HEK293 (cell line): ENCODE data around the gene PSMD8.

Experiments
- EGR2 ChIP-seq: fragments of 450-650 bp; formaldehyde crosslinking; IDR thresholded peaks from 2 replicates; pipeline ENCODE4 v1.5.1; 2016; ENCODE audit warnings: low read depth, missing biosample characterization, missing genetic modification characterization
- IKZF3 ChIP-seq: fragments of 450-650 bp; IDR thresholded peaks from 2 replicates; pipeline ENCODE4 v1.5.0; 2018; ENCODE audit warnings: missing biosample characterization, mild to moderate bottlenecking, missing genetic modification characterization, moderate library complexity
- KLF1 ChIP-seq: fragments of 450-650 bp; formaldehyde crosslinking; IDR thresholded peaks from 2 replicates; pipeline ENCODE4 v1.5.1; 2016; ENCODE audit warnings: missing biosample characterization, missing genetic modification characterization
- KLF10 ChIP-seq: fragments of 450-650 bp; IDR thresholded peaks from 2 replicates; pipeline ENCODE4 v1.5.1; 2018; ENCODE audit warnings: missing biosample characterization, mild to moderate bottlenecking, missing genetic modification characterization
- KLF16 ChIP-seq: fragments of 450-650 bp; formaldehyde crosslinking; IDR thresholded peaks from 2 replicates; pipeline ENCODE4 v1.5.1; 2017; ENCODE audit warnings: missing biosample characterization, missing genetic modification characterization
- PATZ1 ChIP-seq: fragments of 450-650 bp; formaldehyde crosslinking; IDR thresholded peaks from 2 replicates; pipeline ENCODE4 v1.5.1; 2016; ENCODE audit warnings: missing biosample characterization, missing genetic modification characterization
- REPIN1 ChIP-seq: fragments of 450-650 bp; formaldehyde crosslinking; IDR thresholded peaks from 2 replicates; pipeline ENCODE4 v1.5.1; 2017; ENCODE audit warnings: missing biosample characterization, missing genetic modification characterization, low read depth
- TRIM28 ChIP-seq: IDR thresholded peaks from 2 replicates; pipeline ENCODE4 v1.6.1; 2011; ENCODE audit warnings: low read length, control low read depth, borderline replicate concordance
- ZBTB1 ChIP-seq: fragments of 450-650 bp; formaldehyde crosslinking; IDR thresholded peaks from 2 replicates; pipeline ENCODE4 v1.5.1; 2016; ENCODE audit warnings: missing biosample characterization, missing genetic modification characterization
- ZBTB7A ChIP-seq: fragments of 450-650 bp; formaldehyde crosslinking; IDR thresholded peaks from 2 replicates; pipeline ENCODE4 v1.5.1; 2016; ENCODE audit warnings: low read depth, missing biosample characterization, missing genetic modification characterization
- ZBTB8A ChIP-seq: fragments of 450-650 bp; formaldehyde crosslinking; IDR thresholded peaks from 2 replicates; pipeline ENCODE4 v1.5.1; 2016; ENCODE audit warnings: missing biosample characterization, missing genetic modification characterization
- ZEB2 ChIP-seq: fragments of 450-650 bp; formaldehyde crosslinking; IDR thresholded peaks from 2 replicates; pipeline ENCODE4 v1.5.1; 2016; ENCODE audit warnings: missing biosample characterization, missing genetic modification characterization
- ZNF354C ChIP-seq: fragments of 450-650 bp; formaldehyde crosslinking; IDR thresholded peaks from 2 replicates; pipeline ENCODE4 v1.5.1; 2016; ENCODE audit warnings: missing biosample characterization, missing genetic modification characterization, low read depth, borderline replicate concordance
- ZNF394 ChIP-seq: fragments of 450-650 bp; formaldehyde crosslinking; IDR thresholded peaks from 2 replicates; pipeline ENCODE4 v1.5.1; 2016; ENCODE audit warnings: missing biosample characterization, missing genetic modification characterization, mild to moderate bottlenecking, moderate library complexity, borderline replicate concordance
- ZNF423 ChIP-seq: fragments of 450-650 bp; formaldehyde crosslinking; IDR thresholded peaks from 2 replicates; pipeline ENCODE4 v1.5.1; 2016; ENCODE audit warnings: missing biosample characterization, missing genetic modification characterization
- ZNF501 ChIP-seq: fragments of 450-650 bp; formaldehyde crosslinking; IDR thresholded peaks from 2 replicates; pipeline ENCODE4 v1.5.1; 2016; ENCODE audit warnings: missing biosample characterization, missing genetic modification characterization
- ZNF521 ChIP-seq: fragments of 450-650 bp; formaldehyde crosslinking; IDR thresholded peaks from 2 replicates; pipeline ENCODE4 v1.5.1; 2017; ENCODE audit warnings: missing biosample characterization, mild to moderate bottlenecking, missing genetic modification characterization
- ZNF544 ChIP-seq: fragments of 450-650 bp; formaldehyde crosslinking; IDR thresholded peaks from 2 replicates; pipeline ENCODE4 v1.5.0; 2017; ENCODE audit warnings: missing biosample characterization, missing genetic modification characterization
- ZNF629 ChIP-seq: fragments of 450-650 bp; formaldehyde crosslinking; IDR thresholded peaks from 2 replicates; pipeline ENCODE4 v1.5.1; 2017; ENCODE audit warnings: missing biosample characterization, missing genetic modification characterization
- ZNF654 ChIP-seq: fragments of 450-650 bp; formaldehyde crosslinking; IDR thresholded peaks from 2 replicates; pipeline ENCODE4 v1.5.1; 2016; ENCODE audit warnings: low read depth, missing biosample characterization, missing genetic modification characterization
- ZNF777 ChIP-seq: fragments of 450-650 bp; formaldehyde crosslinking; IDR thresholded peaks from 2 replicates; pipeline ENCODE4 v1.5.1; 2017; ENCODE audit warnings: missing biosample characterization, missing genetic modification characterization, borderline replicate concordance
- ZNF843 ChIP-seq: fragments of 450-650 bp; formaldehyde crosslinking; IDR thresholded peaks from 2 replicates; pipeline ENCODE4 v1.5.1; 2016; ENCODE audit warnings: missing biosample characterization, missing genetic modification characterization
- ZSCAN23 ChIP-seq: fragments of 450-650 bp; formaldehyde crosslinking; IDR thresholded peaks from 2 replicates; pipeline ENCODE4 v1.5.1; 2016; ENCODE audit warnings: missing biosample characterization, missing genetic modification characterization
- ZSCAN30 ChIP-seq: fragments of 450-650 bp; IDR thresholded peaks from 2 replicates; pipeline ENCODE4 v1.5.1; 2018; ENCODE audit warnings: missing biosample characterization, mild to moderate bottlenecking, missing genetic modification characterization, moderate library complexity
- TF ChIP-seq, protein P1 (sequence below): fragments of 450-650 bp; formaldehyde crosslinking; IDR thresholded peaks from 2 replicates; pipeline ENCODE4 v1.5.1; 2016; ENCODE audit warnings: missing biosample characterization, missing genetic modification characterization, borderline replicate concordance
- TF ChIP-seq, protein P2 (sequence below): fragments of 450-650 bp; formaldehyde crosslinking; IDR thresholded peaks from 2 replicates; pipeline ENCODE4; 2016; ENCODE audit warnings: missing biosample characterization, missing genetic modification characterization
- TF ChIP-seq, protein P3 (sequence below): fragments of 450-650 bp; formaldehyde crosslinking; IDR thresholded peaks from 2 replicates; pipeline ENCODE4 v1.5.1; 2017; ENCODE audit warnings: missing biosample characterization, missing genetic modification characterization
- TF ChIP-seq, protein P4 (sequence below): fragments of 450-650 bp; formaldehyde crosslinking; IDR thresholded peaks from 2 replicates; pipeline ENCODE4 v1.5.1; 2017; ENCODE audit warnings: missing biosample characterization, mild to moderate bottlenecking, missing genetic modification characterization, moderate library complexity
- TF ChIP-seq, protein P5 (sequence below): sonication (generic); formaldehyde crosslinking; IDR thresholded peaks from 2 replicates; pipeline ENCODE4 v1.8.1; 2022; ENCODE audit warnings: mild to moderate bottlenecking, moderate library complexity, missing genetic modification reagents

The PSMD8 gene

GRCh38 chr19:38402967-38403674 lies 28.8 kb downstream of the PSMD8 start, which contains the start of gene FAM98C (continued):
- 0 out of 2 replicates have a peak, but pooled peaks have one; percentile 51 for TF ChIP-seq IKZF3
- peak; percentile 78 for TF ChIP-seq ZNF629 (tag by site-specific recombination)
- peak; percentile 76; the same call in 1 of the 2 replicates for TF ChIP-seq KLF10 (tag by site-specific recombination)
- TF ChIP-seq, protein P1, sequence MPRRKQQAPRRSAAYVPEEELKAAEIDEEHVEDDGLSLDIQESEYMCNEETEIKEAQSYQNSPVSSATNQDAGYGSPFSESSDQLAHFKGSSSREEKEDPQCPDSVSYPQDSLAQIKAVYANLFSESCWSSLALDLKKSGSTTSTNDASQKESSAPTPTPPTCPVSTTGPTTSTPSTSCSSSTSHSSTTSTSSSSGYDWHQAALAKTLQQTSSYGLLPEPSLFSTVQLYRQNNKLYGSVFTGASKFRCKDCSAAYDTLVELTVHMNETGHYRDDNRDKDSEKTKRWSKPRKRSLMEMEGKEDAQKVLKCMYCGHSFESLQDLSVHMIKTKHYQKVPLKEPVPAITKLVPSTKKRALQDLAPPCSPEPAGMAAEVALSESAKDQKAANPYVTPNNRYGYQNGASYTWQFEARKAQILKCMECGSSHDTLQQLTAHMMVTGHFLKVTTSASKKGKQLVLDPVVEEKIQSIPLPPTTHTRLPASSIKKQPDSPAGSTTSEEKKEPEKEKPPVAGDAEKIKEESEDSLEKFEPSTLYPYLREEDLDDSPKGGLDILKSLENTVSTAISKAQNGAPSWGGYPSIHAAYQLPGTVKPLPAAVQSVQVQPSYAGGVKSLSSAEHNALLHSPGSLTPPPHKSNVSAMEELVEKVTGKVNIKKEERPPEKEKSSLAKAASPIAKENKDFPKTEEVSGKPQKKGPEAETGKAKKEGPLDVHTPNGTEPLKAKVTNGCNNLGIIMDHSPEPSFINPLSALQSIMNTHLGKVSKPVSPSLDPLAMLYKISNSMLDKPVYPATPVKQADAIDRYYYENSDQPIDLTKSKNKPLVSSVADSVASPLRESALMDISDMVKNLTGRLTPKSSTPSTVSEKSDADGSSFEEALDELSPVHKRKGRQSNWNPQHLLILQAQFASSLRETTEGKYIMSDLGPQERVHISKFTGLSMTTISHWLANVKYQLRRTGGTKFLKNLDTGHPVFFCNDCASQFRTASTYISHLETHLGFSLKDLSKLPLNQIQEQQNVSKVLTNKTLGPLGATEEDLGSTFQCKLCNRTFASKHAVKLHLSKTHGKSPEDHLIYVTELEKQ (tag by site-specific recombination) = peak; percentile 57; the same call in 1 of the 2 replicates
- peak; percentile 59 for TF ChIP-seq REPIN1 (tag by site-specific recombination)
- TF ChIP-seq PATZ1 (tag by site-specific recombination) = peak; percentile 100
- TF ChIP-seq ZNF501 = peak; percentile 62; the same call in 1 of the 2 replicates
- peak; percentile 66 for TF ChIP-seq ZNF777 (tag by site-specific recombination)
- TF ChIP-seq TRIM28 = no peak
- TF ChIP-seq ZSCAN23 (tag by site-specific recombination) = 0 out of 2 replicates have a peak, but pooled peaks have one; percentile 52
- peak; percentile 78 for TF ChIP-seq ZNF654 (tag by site-specific recombination)
- peak; percentile 66 for TF ChIP-seq ZNF843 (tag by site-specific recombination)
- peak; percentile 84 for TF ChIP-seq ZSCAN30 (tag by site-specific recombination)
- no peak for TF ChIP-seq ZNF354C
- TF ChIP-seq KLF16 = peak; percentile 99
- TF ChIP-seq, protein P2, sequence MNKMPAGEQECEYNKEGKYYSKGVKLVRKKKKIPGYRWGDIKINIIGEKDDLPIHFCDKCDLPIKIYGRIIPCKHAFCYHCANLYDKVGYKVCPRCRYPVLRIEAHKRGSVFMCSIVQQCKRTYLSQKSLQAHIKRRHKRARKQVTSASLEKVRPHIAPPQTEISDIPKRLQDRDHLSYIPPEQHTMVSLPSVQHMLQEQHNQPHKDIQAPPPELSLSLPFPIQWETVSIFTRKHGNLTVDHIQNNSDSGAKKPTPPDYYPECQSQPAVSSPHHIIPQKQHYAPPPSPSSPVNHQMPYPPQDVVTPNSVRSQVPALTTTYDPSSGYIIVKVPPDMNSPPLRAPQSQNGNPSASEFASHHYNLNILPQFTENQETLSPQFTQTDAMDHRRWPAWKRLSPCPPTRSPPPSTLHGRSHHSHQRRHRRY (tag by site-specific recombination) = no peak
- peak; percentile 93 for TF ChIP-seq KLF1 (tag by site-specific recombination)
- TF ChIP-seq, protein P3, sequence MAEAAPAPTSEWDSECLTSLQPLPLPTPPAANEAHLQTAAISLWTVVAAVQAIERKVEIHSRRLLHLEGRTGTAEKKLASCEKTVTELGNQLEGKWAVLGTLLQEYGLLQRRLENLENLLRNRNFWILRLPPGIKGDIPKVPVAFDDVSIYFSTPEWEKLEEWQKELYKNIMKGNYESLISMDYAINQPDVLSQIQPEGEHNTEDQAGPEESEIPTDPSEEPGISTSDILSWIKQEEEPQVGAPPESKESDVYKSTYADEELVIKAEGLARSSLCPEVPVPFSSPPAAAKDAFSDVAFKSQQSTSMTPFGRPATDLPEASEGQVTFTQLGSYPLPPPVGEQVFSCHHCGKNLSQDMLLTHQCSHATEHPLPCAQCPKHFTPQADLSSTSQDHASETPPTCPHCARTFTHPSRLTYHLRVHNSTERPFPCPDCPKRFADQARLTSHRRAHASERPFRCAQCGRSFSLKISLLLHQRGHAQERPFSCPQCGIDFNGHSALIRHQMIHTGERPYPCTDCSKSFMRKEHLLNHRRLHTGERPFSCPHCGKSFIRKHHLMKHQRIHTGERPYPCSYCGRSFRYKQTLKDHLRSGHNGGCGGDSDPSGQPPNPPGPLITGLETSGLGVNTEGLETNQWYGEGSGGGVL = peak; percentile 75; the same call in 1 of the 2 replicates
- peak; percentile 96 for TF ChIP-seq ZBTB8A (tag by site-specific recombination)
- TF ChIP-seq ZBTB7A (tag by site-specific recombination) = peak; percentile 99
- TF ChIP-seq, protein P4, sequence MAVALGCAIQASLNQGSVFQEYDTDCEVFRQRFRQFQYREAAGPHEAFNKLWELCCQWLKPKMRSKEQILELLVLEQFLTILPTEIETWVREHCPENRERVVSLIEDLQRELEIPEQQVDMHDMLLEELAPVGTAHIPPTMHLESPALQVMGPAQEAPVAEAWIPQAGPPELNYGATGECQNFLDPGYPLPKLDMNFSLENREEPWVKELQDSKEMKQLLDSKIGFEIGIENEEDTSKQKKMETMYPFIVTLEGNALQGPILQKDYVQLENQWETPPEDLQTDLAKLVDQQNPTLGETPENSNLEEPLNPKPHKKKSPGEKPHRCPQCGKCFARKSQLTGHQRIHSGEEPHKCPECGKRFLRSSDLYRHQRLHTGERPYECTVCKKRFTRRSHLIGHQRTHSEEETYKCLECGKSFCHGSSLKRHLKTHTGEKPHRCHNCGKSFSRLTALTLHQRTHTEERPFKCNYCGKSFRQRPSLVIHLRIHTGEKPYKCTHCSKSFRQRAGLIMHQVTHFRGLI = peak; percentile 54; the same call in 1 of the 2 replicates
- TF ChIP-seq ZBTB1 = peak; percentile 62; the same call in 1 of the 2 replicates
- peak; percentile 97 for TF ChIP-seq ZEB2 (tag by site-specific recombination)
- TF ChIP-seq ZNF521 = no peak
- TF ChIP-seq ZNF544 (tag by site-specific recombination) = no peak
- peak; percentile 100 for TF ChIP-seq EGR2
- TF ChIP-seq ZNF394 (tag by site-specific recombination) = peak; percentile 72
- peak; percentile 91 for TF ChIP-seq ZNF423 (tag by site-specific recombination)
- TF ChIP-seq, protein P5, sequence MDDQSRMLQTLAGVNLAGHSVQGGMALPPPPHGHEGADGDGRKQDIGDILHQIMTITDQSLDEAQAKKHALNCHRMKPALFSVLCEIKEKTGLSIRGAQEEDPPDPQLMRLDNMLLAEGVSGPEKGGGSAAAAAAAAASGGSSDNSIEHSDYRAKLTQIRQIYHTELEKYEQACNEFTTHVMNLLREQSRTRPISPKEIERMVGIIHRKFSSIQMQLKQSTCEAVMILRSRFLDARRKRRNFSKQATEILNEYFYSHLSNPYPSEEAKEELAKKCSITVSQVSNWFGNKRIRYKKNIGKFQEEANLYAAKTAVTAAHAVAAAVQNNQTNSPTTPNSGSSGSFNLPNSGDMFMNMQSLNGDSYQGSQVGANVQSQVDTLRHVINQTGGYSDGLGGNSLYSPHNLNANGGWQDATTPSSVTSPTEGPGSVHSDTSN = no peak
